HFFc6 (cell line): ENCODE data around the gene ATP9B. TPM values are rescaled to one million over a fixed set of nuclear protein-coding genes. Genes with fewer than 3 reads are reported as not detected.

Experiments used
- DNase-seq: peaks from one replicate; pipeline ENCODE4 v3.0.0-alpha.2; 2018
- H3K27ac Mint-ChIP-seq: 2 replicates; pipeline ENCODE4 v1.8.0; 2020; ENCODE audit warnings: mild to moderate bottlenecking, mixed read lengths
- H3K27me3 Mint-ChIP-seq: 2 replicates; pipeline ENCODE4 v1.8.0; 2021; ENCODE audit warnings: mild to moderate bottlenecking, moderate library complexity, mixed read lengths; ENCODE audit not compliant: insufficient read depth
- H3K36me3 Mint-ChIP-seq: 2 replicates; pipeline ENCODE4 v1.8.0; 2021; ENCODE audit warnings: low read depth, mixed read lengths
- H3K4me1 Mint-ChIP-seq: 2 replicates; pipeline ENCODE4 v1.8.0; 2020; ENCODE audit warnings: low read depth, mixed read lengths
- H3K4me3 Mint-ChIP-seq: 2 replicates; pipeline ENCODE4 v1.8.0; 2020; ENCODE audit warnings: mild to moderate bottlenecking, moderate library complexity, mixed read lengths
- H3K9me3 Mint-ChIP-seq: 2 replicates; pipeline ENCODE4 v1.8.0; 2020; ENCODE audit warnings: mild to moderate bottlenecking, mixed read lengths
- CTCF ChIP-seq: fragments of 200-600 bp; sonication (generic); IDR thresholded peaks from 2 replicates; pipeline ENCODE4 v1.5.0; 2021; ENCODE audit warnings: antibody characterized with exemption, mild to moderate bottlenecking
- total RNA-seq, 6 experiments: library from RNA; stranded (reverse); fragmentation: NEBNext Ultra II Directional; extraction: Animal tissue kit (Norgen Biotek cat#: 25700); gene quantifications; 2 replicates in 1 of 6; 3 replicates in 5 of 6; pipeline ENCODE4 v1.2.3, GENCODE V29; 2021

Gene ATP9B
- total RNA-seq, 6 experiments from 2014 or later = 9.0 to 11.2 (median 10.5) TPM

DNA sequence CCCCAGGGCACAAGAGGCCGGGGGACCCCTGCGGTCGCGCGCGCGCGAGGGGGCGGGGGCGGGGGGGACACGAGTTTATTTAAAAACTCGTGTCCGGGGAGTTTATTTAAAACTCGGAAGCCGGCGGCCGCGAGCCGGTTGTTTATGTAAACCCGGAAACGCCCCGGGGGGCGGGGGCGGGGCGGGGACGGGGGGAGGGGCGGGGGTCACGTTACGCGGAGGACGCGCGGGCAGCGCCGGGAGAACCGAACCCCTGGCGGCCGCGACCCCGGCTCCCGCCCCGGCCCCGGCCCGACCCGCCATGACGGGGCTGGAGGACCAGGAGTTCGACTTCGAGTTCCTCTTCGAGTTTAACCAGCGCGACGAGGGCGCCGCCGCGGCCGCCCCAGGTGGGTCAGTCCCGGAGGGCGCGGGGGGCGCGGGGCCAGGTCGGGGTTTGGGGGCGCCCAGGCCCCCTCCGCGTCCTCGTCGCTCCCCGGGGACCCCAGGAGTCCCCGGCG lies 330.9 kb downstream of the ATP9B start:
- Mint-ChIP-seq H3K36me3 (no peaks in the 10 kb centered on the region), H3K4me1 (no peaks in the 10 kb centered on the region), H3K27ac (no peak overlapping the region), H3K27me3 (peaks cover 1% of the 10 kb centered on the region; the same call in 1 of the 2 replicates), H3K4me3 (no peak overlapping the region), H3K9me3 (no peaks in the 10 kb centered on the region)
- DNase-seq = no peak
- TF ChIP-seq CTCF = no peak

- Mint-ChIP-seq H3K27me3 (peaks cover 1% of the 10 kb centered on the region; the same call in 1 of the 2 replicates), H3K4me3 (peak overlapping the region; percentile 58), H3K36me3 (no peaks in the 10 kb centered on the region), H3K9me3 (no peaks in the 10 kb centered on the region), H3K4me1 (no peaks in the 10 kb centered on the region), H3K27ac (no peak overlapping the region)
- no peak for TF ChIP-seq CTCF
- no peak for DNase-seq
Measured at GRCh38 chr18:79400591-79401381, 331.6 kb downstream of the ATP9B start.

- DNase-seq = no peak
- H3K27ac Mint-ChIP-seq = no peak overlapping the region
- H3K4me1 Mint-ChIP-seq = no peaks in the 10 kb centered on the region
- H3K9me3 Mint-ChIP-seq = no peaks in the 10 kb centered on the region
- no peaks in the 10 kb centered on the region; the same call in none of the 2 replicates for H3K27me3 Mint-ChIP-seq
- no peaks in the 10 kb centered on the region; the same call in 1 of the 2 replicates for H3K36me3 Mint-ChIP-seq
- peak overlapping the region; percentile 58; the same call in 1 of the 2 replicates for H3K4me3 Mint-ChIP-seq
- TF ChIP-seq CTCF = no peak
Measured at GRCh38 chr18:79401494-79402208, 332.5 kb downstream of the ATP9B start.

GRCh38 chr18:79402209-79402576 lies 333.0 kb downstream of the ATP9B start:
- Mint-ChIP-seq H3K4me3 (no peak overlapping the region), H3K9me3 (no peaks in the 10 kb centered on the region), H3K4me1 (no peaks in the 10 kb centered on the region)

More at GRCh38 chr18:79402209-79402576, 333.0 kb downstream of the ATP9B start:
- Mint-ChIP-seq H3K36me3 (no peaks in the 10 kb centered on the region; the same call in 1 of the 2 replicates), H3K27me3 (no peaks in the 10 kb centered on the region; the same call in none of the 2 replicates), H3K27ac (no peak overlapping the region)
- TF ChIP-seq CTCF = no peak
- DNase-seq = no peak
